HepG2 (cell line): ENCODE results near the gene RACGAP1. TPM values are rescaled to one million over a fixed set of nuclear protein-coding genes. Genes with fewer than 3 reads are reported as not detected.

Experiments
- AKNA ChIP-seq: sonication (generic); formaldehyde crosslinking; IDR thresholded peaks from 2 replicates; pipeline ENCODE4 v1.4.0; 2020; ENCODE audit warnings: missing genetic modification reagents, borderline replicate concordance
- ATF5 ChIP-seq: sonication (generic); formaldehyde crosslinking; IDR thresholded peaks from 2 replicates; pipeline ENCODE4 v1.4.0; 2020; ENCODE audit warnings: mild to moderate bottlenecking, low read depth, missing genetic modification reagents
- CTCF ChIP-seq: sonication (generic); formaldehyde crosslinking; IDR thresholded peaks from 2 replicates; pipeline ENCODE4 v1.5.0; 2020; ENCODE audit warnings: mild to moderate bottlenecking, missing genetic modification reagents, moderate library complexity
- ETV5 ChIP-seq: IDR thresholded peaks from 2 replicates; pipeline ENCODE4 v1.6.1; 2018; ENCODE audit warnings: missing biosample characterization, missing genetic modification reagents, inconsistent platforms, borderline replicate concordance
- FOXO1 ChIP-seq: sonication (generic); formaldehyde crosslinking; IDR thresholded peaks from 2 replicates; pipeline ENCODE4 v1.4.0; 2020; ENCODE audit warnings: missing genetic modification reagents
- MLLT10 ChIP-seq: sonication (generic); formaldehyde crosslinking; IDR thresholded peaks from 2 replicates; pipeline ENCODE4 v1.4.0; 2020; ENCODE audit warnings: missing genetic modification reagents
- NRL ChIP-seq: sonication (generic); formaldehyde crosslinking; IDR thresholded peaks from 2 replicates; pipeline ENCODE4 v1.5.0; 2020; ENCODE audit warnings: missing genetic modification reagents, mild to moderate bottlenecking, moderate library complexity, borderline replicate concordance
- PITX1 ChIP-seq: sonication (generic); formaldehyde crosslinking; IDR thresholded peaks from 2 replicates; pipeline ENCODE4 v1.5.1; 2020; ENCODE audit warnings: mild to moderate bottlenecking, missing genetic modification reagents
- POGZ ChIP-seq: sonication (generic); formaldehyde crosslinking; IDR thresholded peaks from 2 replicates; pipeline ENCODE4 v1.4.0; 2020; ENCODE audit warnings: mild to moderate bottlenecking, missing genetic modification reagents
- RAD21 ChIP-seq: fragments of 450-650 bp; formaldehyde crosslinking; IDR thresholded peaks from 2 replicates; pipeline ENCODE4 v1.5.0; 2020; ENCODE audit warnings: mild to moderate bottlenecking
- RNF2 ChIP-seq: fragments of 450-650 bp; conservative IDR thresholded peaks from 2 replicates; pipeline ENCODE4 v1.6.1; 2016; ENCODE audit warnings: low read depth
- SIN3A ChIP-seq: IDR thresholded peaks from 2 replicates; pipeline ENCODE4 v1.6.1; 2011; ENCODE audit warnings: low read depth, mild to moderate bottlenecking, control low read depth, low read length, borderline replicate concordance
- SSRP1 ChIP-seq: IDR thresholded peaks from 2 replicates; pipeline ENCODE4 v1.6.1; 2016; ENCODE audit warnings: control low read depth
- YEATS2 ChIP-seq: sonication (generic); formaldehyde crosslinking; IDR thresholded peaks from 2 replicates; pipeline ENCODE4 v1.4.0; 2020; ENCODE audit warnings: missing genetic modification reagents, borderline replicate concordance
- ZNF281 ChIP-seq: sonication (generic); formaldehyde crosslinking; IDR thresholded peaks from 2 replicates; pipeline ENCODE4 v1.4.0; 2020; ENCODE audit warnings: missing genetic modification reagents, borderline replicate concordance
- ZNF33B ChIP-seq: sonication (generic); formaldehyde crosslinking; IDR thresholded peaks from 2 replicates; pipeline ENCODE4 v1.5.1; 2020; ENCODE audit warnings: mild to moderate bottlenecking, missing genetic modification reagents
- ZNF350 ChIP-seq: sonication (generic); formaldehyde crosslinking; IDR thresholded peaks from 2 replicates; pipeline ENCODE4 v1.4.0; 2020; ENCODE audit warnings: mild to moderate bottlenecking, low read depth, missing genetic modification reagents, borderline replicate concordance
- ZNF580 ChIP-seq: IDR thresholded peaks from 2 replicates; pipeline ENCODE4 v1.6.1; 2016; ENCODE audit warnings: low read depth, borderline replicate concordance
- polyA plus RNA-seq, 8 experiments: library from polyadenylated mRNA; depleted of rRNA in 3 of 8; stranded (reverse) in 7 of 8; unstranded in 1 of 8; fragments of >200 nt; fragmentation: Illumina TruSeq in 4 of 8; extraction: Trizol in 4 of 8; gene quantifications; 2 replicates each; pipeline versions ENCODE4 v1.2.1 to v1.2.3, GENCODE V29; 2011 to 2016; ENCODE audit warnings: low read depth in 4 of 8, missing spikeins in 1 of 8, mixed read lengths in 1 of 8; ENCODE audit not compliant: insufficient read depth in 1 of 8
- total RNA-seq, 5 experiments: library from RNA; depleted of rRNA; stranded (reverse); fragments of >200 nt; fragmentation: Illumina TruSeq; extraction: Trizol; gene quantifications; 2 replicates each; pipeline ENCODE4 v1.2.3, GENCODE V29; 2016; ENCODE audit warnings: low read depth in 1 of 5

The RACGAP1 gene
- total and polyA plus RNA-seq, 2 of the 13 experiments (the other 11 are each of a cell fraction or from before 2014, with no cell fraction given): 16.7 to 57.9 TPM

- TF ChIP-seq NRL (CRISPR knock-in tag) (0 out of 2 replicates have a peak, but pooled peaks have one; percentile 27), ZNF350 (peak; percentile 52; the same call in 1 of the 2 replicates), FOXO1 (peak; percentile 51; the same call in 1 of the 2 replicates), SSRP1 (0 out of 2 replicates have a peak, but pooled peaks have one; percentile 61), RAD21 (peak; percentile 29; the same call in 1 of the 2 replicates), ZNF580 (CRISPR knock-in tag) (peak; percentile 55; the same call in 1 of the 2 replicates), AKNA (CRISPR knock-in tag) (no peak), ZNF281 (CRISPR knock-in tag) (no peak), YEATS2 (0 out of 2 replicates have a peak, but pooled peaks have one; percentile 24), ETV5 (CRISPR knock-in tag) (0 out of 2 replicates have a peak, but pooled peaks have one; percentile 28), POGZ (0 out of 2 replicates have a peak, but pooled peaks have one; percentile 22), ZNF33B (CRISPR knock-in tag) (no peak), PITX1 (CRISPR knock-in tag) (peak; percentile 64; the same call in 1 of the 2 replicates), RNF2 (0 out of 2 replicates have a peak, but pooled peaks have one; percentile 47), SIN3A (no peak), ATF5 (no peak), CTCF (CRISPR knock-in tag) (peak; percentile 94), MLLT10 (CRISPR knock-in tag) (no peak)
These were observed 79.8 kb downstream of the RACGAP1 start (continued) for GRCh38 chr12:49945394-49946080.
